C4-2B (cell line): ENCODE measurements around the gene HNRNPA2B1.

Experiments used
- H3K27ac ChIP-seq: fragments of 450-650 bp; 2 replicates; pipeline ENCODE4 v1.5.1; 2017
- CTCF ChIP-seq: fragments of 450-650 bp; conservative IDR thresholded peaks from 2 replicates; pipeline ENCODE4 v1.5.1; 2017; ENCODE audit warnings: mild to moderate bottlenecking
- ZFX ChIP-seq: fragments of 450-650 bp; IDR thresholded peaks from 2 replicates; pipeline ENCODE4 v1.6.1; 2017

The HNRNPA2B1 gene

GRCh38 chr7:26202019-26202990 lies 1.8 kb upstream of the HNRNPA2B1 start:
- peak; percentile 90 for TF ChIP-seq ZFX
- TF ChIP-seq CTCF, result no peak
- peak overlapping the region; percentile 100 for H3K27ac ChIP-seq

DNA sequence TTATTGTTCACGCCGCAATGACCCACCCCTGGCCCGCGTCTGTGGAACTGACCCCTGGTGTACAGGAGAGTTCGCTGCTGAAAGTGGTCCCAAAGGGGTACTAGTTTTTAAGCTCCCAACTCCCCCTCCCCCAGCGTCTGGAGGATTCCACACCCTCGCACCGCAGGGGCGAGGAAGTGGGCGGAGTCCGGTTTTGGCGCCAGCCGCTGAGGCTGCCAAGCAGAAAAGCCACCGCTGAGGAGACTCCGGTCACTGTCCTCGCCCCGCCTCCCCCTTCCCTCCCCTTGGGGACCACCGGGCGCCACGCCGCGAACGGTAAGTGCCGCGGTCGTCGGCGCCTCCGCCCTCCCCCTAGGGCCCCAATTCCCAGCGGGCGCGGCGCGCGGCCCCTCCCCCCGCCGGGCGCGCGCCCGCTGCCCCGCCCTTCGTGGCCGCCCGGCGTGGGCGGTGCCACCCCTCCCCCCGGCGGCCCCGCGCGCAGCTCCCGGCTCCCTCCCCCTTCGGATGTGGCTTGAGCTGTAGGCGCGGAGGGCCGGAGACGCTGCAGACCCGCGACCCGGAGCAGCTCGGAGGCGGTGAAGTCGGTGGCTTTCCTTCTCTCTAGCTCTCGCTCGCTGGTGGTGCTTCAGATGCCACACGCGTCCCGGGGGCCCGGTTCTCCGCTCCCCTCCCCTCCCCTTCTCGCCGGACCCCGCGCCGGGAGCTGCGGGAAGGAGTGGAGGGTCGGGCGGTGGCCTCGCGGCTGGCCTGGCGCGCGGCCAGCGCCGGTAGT lies 887 bp upstream of the HNRNPA2B1 start, which contains the start of gene CBX3:
Gene CBX3 (plus strand): TSS at position 499 of the 772 bp plus-strand sequence. CDS start 1,254 bp downstream, outside the sequence.
- H3K27ac ChIP-seq, result peak within 1 kb of the TSS; percentile 100
- no peak for TF ChIP-seq CTCF
- no peak for TF ChIP-seq ZFX

DNA sequence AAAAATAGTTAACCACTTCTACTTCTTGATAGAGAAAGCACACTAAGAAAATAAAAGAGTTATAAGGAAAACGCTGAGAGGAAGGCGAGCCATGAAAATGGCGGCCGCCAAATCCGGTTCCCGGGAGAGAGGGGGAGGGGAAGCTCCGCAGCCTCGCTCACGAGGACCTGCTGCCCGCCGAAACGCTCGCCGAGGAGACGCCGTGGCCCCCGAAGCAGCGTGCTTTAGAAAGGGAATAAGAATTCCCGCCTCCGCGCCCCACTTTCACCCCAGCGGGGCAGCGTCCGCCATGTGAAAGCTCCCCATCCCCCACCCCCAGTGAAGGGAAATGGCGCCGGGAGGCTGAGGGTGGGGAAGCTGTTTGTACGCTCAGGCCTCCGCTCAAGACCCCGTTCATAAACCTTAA lies 505 bp downstream of the HNRNPA2B1 start:
- no peak for TF ChIP-seq CTCF
- TF ChIP-seq ZFX, result 0 out of 2 replicates have a peak, but pooled peaks have one; percentile 39

GRCh38 chr7:26199301-26200037 lies 1.1 kb downstream of the HNRNPA2B1 start:
- H3K27ac ChIP-seq, result peak overlapping the region; percentile 100
- TF ChIP-seq ZFX (no peak), CTCF (no peak)

More for the DNA sequence above, 505 bp downstream of the HNRNPA2B1 start:
- H3K27ac ChIP-seq, result peak overlapping the region; percentile 100

GRCh38 chr7:26198781-26199169 lies 1.8 kb downstream of the HNRNPA2B1 start:
- no peak overlapping the region for H3K27ac ChIP-seq
- TF ChIP-seq ZFX (no peak), CTCF (no peak)

DNA sequence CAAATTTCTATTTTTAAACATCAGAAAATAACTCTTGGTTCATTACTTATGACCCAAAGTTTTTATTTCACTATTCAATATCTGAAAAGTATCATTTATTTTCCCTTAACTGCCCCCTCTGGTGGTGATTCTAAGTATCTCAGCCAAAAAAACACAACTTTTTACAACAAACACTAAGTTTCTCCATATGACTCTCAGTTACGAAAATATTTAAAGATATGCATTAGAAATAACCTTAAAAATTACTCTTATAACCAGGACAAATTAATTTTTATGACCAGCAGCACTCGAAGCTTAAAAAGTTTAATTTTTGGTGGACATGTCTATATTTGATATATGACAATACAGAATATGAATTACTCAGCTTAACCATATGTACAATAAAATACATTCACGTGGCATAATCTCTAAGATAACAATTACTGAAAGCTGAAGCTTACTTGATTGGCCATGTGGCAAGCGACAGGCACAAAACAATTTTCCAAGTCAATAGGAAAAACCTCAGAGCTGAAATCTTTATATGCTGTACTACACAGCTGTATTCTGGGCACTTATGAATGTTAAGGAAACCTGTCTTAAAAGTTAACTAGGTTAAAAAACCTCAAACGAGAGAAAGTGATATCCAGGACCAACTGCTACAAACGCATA lies 2.3 kb downstream of the HNRNPA2B1 start:
- peak; percentile 82 for TF ChIP-seq CTCF
- no peak for TF ChIP-seq ZFX
- H3K27ac ChIP-seq, result no peak overlapping the region
